ENCODE data around the gene MSANTD3.
"Not testable (repeated sequence)": the region's sequence is repeated elsewhere in the genome, so short reads cannot be mapped to it uniquely, and the experiment has no call there.

MSANTD3 gene

GRCh38 chr9:100428871-100429654 is 2.1 kb downstream of the MSANTD3 start:
- in situ Hi-C loops (cut with HindIII; ENCODE audit: low sequenced_read_pairs): no loop called here

DNA sequence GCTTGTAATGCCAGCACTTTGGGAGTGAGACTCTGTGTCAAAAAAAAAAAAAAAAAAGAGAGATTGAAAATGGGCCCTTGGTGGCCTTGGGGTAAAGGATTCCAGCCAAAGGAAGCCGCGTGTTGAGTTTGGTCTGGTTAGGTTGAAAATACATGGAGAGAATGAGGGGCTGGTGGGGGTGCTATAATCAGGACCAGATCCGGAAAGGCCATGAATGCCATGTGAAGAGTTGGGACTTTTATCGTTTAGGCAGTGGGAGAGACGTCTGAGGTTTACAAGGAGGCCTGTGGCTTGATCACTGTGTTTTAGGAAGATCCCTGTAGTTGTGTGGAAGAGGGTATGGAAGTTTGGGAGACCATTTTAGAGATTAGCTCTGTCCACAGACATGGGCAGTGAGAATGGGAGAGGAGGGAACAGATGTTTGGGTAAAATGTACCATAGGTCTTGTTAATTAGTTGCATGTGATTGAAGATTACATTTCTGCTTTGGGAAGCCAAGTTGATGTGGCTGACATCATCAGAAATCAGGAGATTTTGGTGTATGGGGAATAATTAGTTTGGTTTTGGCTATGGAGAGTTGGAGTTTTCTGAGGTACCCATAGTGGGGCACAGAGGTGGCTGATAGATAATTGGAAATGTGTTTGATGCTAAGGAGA is 3.5 kb downstream of the MSANTD3 start:
- in situ Hi-C loops (cut with HindIII; ENCODE audit: low sequenced_read_pairs): no loop called here

DNA sequence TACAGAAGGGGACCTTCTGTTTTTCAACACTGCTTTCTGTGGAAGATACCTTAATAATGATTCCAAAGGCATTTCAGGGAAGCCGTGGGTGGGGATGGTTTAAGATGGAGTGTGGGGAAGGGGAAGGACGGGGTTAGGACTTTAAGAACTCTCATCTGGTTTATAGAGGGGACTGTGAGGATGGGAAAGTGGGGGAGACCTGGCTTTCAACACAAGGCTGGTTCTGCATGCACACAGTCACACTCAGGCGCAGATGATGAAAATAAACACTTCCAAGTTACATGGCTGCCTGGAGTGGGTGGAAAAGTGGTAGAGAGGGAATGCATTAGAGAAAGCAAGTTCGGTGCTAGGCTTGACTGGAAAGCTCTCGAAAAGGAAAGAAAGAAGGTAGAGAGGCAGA is 4.9 kb downstream of the MSANTD3 start:
- in situ Hi-C loops (cut with HindIII; ENCODE audit: low sequenced_read_pairs): no loop called here

GRCh38 chr9:100432736-100433135 is 5.8 kb downstream of the MSANTD3 start:
- in situ Hi-C loops (cut with HindIII; ENCODE audit: low sequenced_read_pairs): no loop called here

GRCh38 chr9:100436571-100436970 is 9.6 kb downstream of the MSANTD3 start:
- in situ Hi-C loops (cut with HindIII; ENCODE audit: low sequenced_read_pairs): no loop called here

GRCh38 chr9:100437860-100438805 is 11.2 kb downstream of the MSANTD3 start:
- in situ Hi-C loops (cut with HindIII; ENCODE audit: low sequenced_read_pairs): no loop called here

DNA sequence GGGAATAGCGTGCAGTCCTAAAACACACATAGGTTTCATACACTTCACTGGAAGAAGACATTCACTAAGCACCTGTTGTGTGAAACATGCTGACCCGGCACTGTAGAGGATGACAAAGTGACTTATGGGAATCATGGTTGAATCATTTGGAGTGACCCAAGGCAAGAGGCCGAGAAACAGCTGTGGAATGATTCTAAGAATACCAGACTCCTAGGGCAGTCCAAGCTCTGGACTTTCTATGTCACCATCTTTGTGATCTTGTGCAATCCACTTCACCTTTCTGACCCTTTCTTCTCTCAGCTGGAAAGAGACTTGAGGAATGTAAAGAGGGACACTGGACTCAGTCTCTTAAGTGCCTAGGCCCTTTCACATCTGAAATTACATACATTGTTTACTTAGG is 13.1 kb downstream of the MSANTD3 start:
- in situ Hi-C loops (cut with HindIII; ENCODE audit: low sequenced_read_pairs): no loop called here

DNA sequence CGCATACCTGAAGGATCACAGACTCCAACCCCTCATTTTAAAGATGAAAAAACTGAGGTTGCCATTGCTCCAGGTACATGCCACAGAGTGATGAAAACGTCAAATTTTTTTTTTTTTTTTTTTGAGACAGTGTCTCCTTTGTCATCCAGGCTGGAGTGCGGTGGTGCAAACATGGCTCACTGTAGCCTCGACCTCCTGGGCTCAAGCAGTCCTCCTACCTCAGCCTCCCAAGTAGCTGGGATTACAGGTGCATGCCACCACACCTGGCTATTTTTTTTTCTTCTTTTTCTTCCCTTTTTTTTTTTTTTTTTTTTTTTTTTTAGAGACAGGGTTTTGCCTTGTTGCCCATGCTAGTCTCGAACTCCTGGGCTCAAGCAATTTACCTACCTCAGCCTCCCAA is 13.5 kb downstream of the MSANTD3 start:
- in situ Hi-C loops (cut with HindIII; ENCODE audit: low sequenced_read_pairs): not testable (repeated sequence)

GRCh38 chr9:100441911-100442361 is 15.0 kb downstream of the MSANTD3 start:
- in situ Hi-C loops (cut with HindIII; ENCODE audit: low sequenced_read_pairs): no loop called here

DNA sequence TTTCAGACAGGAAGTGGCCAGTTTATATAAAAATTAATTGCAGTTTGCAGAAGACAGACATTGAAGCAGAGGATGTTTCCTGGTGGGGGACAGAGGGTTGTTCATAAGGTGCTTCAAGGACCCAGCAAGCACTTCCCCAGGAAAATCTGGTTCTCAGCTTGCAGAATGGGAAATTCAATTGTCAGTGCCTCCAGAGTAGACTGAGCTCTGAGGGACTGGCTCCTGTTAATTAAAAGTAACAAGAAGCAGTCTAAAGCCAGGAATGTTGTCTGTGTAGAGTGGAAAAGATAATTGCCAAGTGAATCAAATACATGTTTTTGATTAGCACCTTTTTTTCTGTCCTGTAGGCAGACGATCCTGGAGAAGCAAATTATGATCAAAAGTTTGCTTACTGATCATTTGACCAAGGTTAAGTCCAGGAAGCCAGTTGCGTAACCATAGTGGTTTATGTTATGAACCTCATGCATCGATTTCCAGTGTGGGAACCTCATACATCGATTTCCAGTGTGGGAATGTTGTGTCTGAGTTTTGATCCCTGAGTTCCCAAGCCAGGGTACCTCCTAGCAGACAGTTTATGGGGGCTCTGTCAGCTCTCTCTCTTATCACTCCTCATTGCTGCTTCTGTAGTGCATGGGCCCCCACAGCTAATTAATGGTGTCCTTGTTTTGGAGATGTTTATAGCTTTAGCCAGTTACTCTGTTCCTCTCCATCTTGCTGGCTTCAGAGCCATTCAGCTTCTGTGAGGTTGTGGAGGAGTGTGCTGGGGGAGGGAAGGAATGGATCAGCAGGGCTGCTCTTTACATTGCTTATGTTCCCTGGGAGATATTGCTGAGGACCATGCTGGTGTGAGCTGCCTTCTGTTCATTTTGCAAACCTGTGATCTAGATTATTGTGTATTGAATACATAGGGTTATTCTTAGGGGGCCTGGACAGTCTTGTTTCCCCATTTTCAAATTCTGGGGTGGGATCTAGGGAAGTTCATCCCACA is 17.1 kb downstream of the MSANTD3 start:
- in situ Hi-C loops (cut with HindIII; ENCODE audit: low sequenced_read_pairs): no loop called here

DNA sequence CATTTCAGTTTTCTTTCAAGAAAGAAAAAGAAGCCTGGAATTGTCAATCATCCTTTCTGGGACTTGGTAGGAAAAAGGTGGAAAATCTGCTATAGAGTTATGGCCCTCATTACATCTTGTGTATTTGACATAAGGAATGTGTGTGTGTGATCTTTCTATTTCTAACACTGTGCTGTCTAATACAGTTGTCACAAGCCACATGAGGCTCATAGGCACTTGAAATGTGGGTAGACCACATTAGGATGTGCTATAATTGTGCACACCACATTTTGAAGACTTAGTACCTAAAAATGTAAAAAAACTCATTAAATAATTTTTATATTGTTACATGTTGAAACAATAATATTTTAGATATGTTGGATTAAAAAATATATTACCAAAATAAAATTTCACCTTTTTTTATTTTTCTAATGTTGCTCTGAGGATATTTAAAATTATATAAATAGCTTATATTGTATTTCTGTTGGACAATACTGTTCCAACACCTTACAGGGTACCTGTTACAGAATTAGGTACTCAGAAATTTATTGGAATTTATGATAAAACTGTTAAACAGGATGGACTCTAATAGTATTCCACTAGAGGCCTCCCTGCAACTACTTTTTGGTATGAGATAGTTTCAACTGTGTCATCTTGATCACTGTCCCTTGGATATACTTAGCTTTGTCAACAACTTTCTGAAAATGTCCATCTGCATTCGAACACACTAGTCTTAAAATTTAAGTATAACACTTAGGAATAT is 18.4 kb downstream of the MSANTD3 start:
- in situ Hi-C loops (cut with HindIII; ENCODE audit: low sequenced_read_pairs): no loop called here

- in situ Hi-C loops (cut with HindIII; ENCODE audit: low sequenced_read_pairs): no loop called here
Measured at GRCh38 chr9:100445903-100446549, 19.1 kb downstream of the MSANTD3 start.

GRCh38 chr9:100447041-100447440 is 20.1 kb downstream of the MSANTD3 start:
- in situ Hi-C loops (cut with HindIII; ENCODE audit: low sequenced_read_pairs): no loop called here

GRCh38 chr9:100448266-100448665 is 21.3 kb downstream of the MSANTD3 start:
- in situ Hi-C loops (cut with HindIII; ENCODE audit: low sequenced_read_pairs): no loop called here

- in situ Hi-C loops (cut with HindIII; ENCODE audit: low sequenced_read_pairs): no loop called here
Measured at GRCh38 chr9:100449420-100449819, 22.5 kb downstream of the MSANTD3 start.

GRCh38 chr9:100452894-100453293 is 26.0 kb downstream of the MSANTD3 start:
- in situ Hi-C loops (cut with HindIII; ENCODE audit: low sequenced_read_pairs): no loop called here

DNA sequence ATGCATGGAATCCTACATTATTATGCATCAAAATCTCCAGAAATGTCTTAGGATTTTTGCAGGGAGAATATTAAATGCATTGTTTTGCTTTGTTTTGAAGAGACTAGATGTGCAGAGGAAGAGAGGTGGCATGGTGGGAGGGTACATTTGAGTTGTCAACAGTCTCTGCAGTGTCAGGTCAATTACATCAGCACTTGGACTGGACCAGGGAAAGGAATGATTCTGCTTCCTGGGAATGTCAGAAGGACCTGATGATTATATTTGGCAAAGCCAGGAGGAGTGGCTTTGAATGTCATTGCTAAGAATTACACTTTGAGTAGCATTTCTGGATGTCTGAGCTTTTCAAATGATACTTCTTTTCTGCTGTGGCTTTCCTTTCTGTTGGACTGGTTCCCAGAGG is 28.5 kb downstream of the MSANTD3 start:
- in situ Hi-C loops (cut with HindIII; ENCODE audit: low sequenced_read_pairs): no loop called here

DNA sequence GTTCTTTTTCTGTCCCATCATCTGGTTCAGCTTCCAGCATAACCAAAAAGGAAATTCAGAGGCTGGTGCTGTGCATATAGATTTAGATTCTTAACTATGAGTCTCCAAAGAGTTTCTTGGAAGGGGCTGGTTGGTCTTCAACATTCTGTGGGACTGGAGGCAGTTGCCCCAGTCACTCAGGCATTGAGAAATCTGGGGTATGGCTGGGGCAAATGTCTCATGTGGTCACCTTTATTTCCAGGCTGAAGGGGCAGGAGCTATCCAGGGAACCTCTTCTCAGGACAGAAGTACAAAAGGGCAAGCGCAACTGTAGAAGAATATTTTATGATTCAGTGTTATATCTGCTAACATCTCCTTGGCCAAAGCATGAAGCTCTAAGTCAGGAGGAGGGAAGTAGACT is 30.6 kb downstream of the MSANTD3 start:
- in situ Hi-C loops (cut with HindIII; ENCODE audit: low sequenced_read_pairs): no loop called here

- in situ Hi-C loops (cut with HindIII; ENCODE audit: low sequenced_read_pairs): no loop called here
Measured at GRCh38 chr9:100459963-100460362, 33.0 kb downstream of the MSANTD3 start.
